Measurements from ENCODE around the gene PRRT1. TPM values are rescaled to one million over a fixed set of nuclear protein-coding genes. Genes with fewer than 3 reads are reported as not detected.

The PRRT1 gene
- total RNA-seq, 4 donors from 2014 or later = 0.49 to 0.81 (median 0.67) TPM; not detected in 1

DNA sequence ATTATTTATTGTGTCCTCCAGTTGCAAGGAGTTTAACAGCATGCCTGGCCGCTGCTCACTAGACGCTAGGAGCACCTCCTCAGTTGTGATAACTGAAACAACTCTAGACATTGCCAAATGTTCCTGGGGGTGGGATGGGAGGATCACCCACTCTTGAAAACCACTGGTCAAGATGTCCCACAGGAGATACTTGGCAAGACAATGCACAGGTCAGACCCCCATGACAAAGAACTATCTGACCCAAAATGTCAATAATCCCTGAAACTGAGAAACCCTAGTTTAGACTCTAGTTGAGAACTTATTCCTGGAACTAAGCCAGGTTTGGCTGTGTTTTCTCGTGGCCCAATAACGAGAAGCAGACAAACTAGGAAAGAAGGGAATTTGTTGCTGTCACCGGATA is 12.1 kb downstream of the PRRT1 start:
- Histone ChIP-seq H3K27me3 (no peaks in the 10 kb centered on the region), H3K4me3 (replicated peaks in 1 of 3) (no peak overlapping the region), H3K4me1 (peaks cover 6 to 14% of the 10 kb centered on the region in 2 donors), H3K9me3 (no peaks in the 10 kb centered on the region), H3K36me3 (no peaks in the 10 kb centered on the region), H3K27ac (no peak overlapping the region)
- no peak for TF ChIP-seq POLR2A (IDR thresholded peaks at IDR 0.05)
- TF ChIP-seq, protein P1, sequence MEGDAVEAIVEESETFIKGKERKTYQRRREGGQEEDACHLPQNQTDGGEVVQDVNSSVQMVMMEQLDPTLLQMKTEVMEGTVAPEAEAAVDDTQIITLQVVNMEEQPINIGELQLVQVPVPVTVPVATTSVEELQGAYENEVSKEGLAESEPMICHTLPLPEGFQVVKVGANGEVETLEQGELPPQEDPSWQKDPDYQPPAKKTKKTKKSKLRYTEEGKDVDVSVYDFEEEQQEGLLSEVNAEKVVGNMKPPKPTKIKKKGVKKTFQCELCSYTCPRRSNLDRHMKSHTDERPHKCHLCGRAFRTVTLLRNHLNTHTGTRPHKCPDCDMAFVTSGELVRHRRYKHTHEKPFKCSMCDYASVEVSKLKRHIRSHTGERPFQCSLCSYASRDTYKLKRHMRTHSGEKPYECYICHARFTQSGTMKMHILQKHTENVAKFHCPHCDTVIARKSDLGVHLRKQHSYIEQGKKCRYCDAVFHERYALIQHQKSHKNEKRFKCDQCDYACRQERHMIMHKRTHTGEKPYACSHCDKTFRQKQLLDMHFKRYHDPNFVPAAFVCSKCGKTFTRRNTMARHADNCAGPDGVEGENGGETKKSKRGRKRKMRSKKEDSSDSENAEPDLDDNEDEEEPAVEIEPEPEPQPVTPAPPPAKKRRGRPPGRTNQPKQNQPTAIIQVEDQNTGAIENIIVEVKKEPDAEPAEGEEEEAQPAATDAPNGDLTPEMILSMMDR (IDR thresholded peaks at IDR 0.05) = no peak
- peak; percentile 21 to 27 for DNase-seq
- WGBS, 2 donors = 30 to 31% methylated on average over 5 of the region's 5 CpGs
- intact Hi-C loops (cut with DNase I) = no loop called here

DNA sequence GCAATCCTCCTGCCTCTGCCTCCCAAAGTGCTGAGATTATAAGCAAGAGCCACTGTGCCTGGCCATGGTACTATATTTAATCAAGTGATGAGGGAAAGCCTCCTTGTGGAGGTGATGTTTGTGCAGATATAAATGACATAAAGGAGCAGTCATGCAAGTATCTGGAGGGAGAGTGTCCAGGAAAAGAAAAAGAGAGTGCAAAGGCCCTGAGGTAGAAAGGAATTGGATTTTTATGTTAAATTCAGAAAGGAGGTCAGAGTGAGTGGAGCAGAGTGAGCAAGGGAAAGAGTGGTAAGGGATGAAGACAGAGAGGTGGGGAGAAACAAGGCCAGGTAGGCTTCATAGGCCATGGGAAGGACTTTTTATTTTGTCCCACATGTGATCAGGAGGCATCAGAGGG is 14.3 kb downstream of the PRRT1 start:
- intact Hi-C loops (cut with DNase I) = no loop called here
- no peaks in the 10 kb centered on the region for H3K27me3 ChIP-seq

DNA sequence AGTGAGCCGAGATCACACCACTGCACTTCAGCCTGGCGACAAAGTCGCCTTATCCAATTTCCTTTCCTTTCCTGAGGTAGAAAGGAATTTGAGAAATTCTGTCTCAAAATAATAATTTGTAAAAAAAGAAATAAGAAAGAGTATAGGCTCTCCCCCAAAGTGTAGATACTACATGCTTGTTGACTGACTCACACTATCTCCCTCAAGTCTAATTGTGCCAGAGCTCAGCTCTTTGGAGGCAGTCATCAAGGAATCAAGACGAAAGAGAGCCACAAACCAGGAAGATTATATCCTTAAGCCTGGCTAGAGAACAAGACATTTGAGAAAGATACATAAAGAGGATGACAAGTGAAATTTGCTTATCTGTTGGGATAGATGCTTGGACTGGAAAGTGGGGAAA is 18.0 kb downstream of the PRRT1 start:
- Histone ChIP-seq H3K36me3 (no peaks in the 10 kb centered on the region), H3K9me3 (no peaks in the 10 kb centered on the region), H3K4me3 (replicated peaks in 1 of 3) (no peak overlapping the region), H3K4me1 (peaks cover 13 to 26% of the 10 kb centered on the region in 2 donors), H3K27me3 (no peaks in the 10 kb centered on the region), H3K27ac (no peak overlapping the region)
- WGBS, 2 donors = 86 to 89% methylated on average over 4 of the region's 4 CpGs
- TF ChIP-seq, protein P1 (IDR thresholded peaks at IDR 0.05) = no peak
- TF ChIP-seq POLR2A (IDR thresholded peaks at IDR 0.05) = no peak
- DNase-seq = no peak
- intact Hi-C loops (cut with DNase I) = no loop called here

More for the DNA sequence above, 14.3 kb downstream of the PRRT1 start:
- H3K36me3 ChIP-seq = no peaks in the 10 kb centered on the region
- H3K27ac ChIP-seq = no peak overlapping the region
- no peaks in the 10 kb centered on the region for H3K9me3 ChIP-seq
- H3K4me3 ChIP-seq (replicated peaks in 1 of 3) = no peak overlapping the region
- TF ChIP-seq POLR2A (IDR thresholded peaks at IDR 0.05) = no peak
- TF ChIP-seq, protein P1 (IDR thresholded peaks at IDR 0.05) = no peak
- H3K4me1 ChIP-seq = peaks cover 6 to 14% of the 10 kb centered on the region in 2 donors
- DNase-seq = no peak

DNA sequence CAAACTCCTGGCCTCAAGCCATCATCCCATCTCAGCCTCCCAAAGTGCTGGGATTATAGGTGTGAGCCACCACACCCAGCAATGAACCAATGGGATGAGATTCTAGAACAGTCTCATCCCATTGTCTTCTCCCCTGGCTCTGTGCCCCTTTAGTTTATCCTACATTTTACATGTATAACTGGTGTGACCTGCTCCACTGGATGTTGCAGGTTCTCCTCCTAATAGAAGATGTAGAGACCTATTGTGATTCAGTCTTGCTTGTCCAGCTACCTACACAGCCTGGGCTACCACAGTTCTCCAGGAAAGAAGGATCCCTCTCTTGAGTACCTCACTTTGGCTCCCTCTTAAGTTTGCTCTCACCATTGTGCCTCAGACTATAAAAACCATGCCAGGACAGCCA is 19.6 kb downstream of the PRRT1 start:
- intact Hi-C loops (cut with DNase I) = no loop called here
- H3K36me3 ChIP-seq = no peaks in the 10 kb centered on the region
- DNase-seq = no peak
- TF ChIP-seq, protein P1 (IDR thresholded peaks at IDR 0.05) = no peak
- no peak for TF ChIP-seq POLR2A (IDR thresholded peaks at IDR 0.05)
- H3K27ac ChIP-seq = no peak overlapping the region
- H3K9me3 ChIP-seq = no peaks in the 10 kb centered on the region
- no peaks in the 10 kb centered on the region for H3K27me3 ChIP-seq
- H3K4me1 ChIP-seq = peaks cover 24 to 33% of the 10 kb centered on the region in 2 donors
- no peak overlapping the region for H3K4me3 ChIP-seq (replicated peaks in 1 of 3)

DNA sequence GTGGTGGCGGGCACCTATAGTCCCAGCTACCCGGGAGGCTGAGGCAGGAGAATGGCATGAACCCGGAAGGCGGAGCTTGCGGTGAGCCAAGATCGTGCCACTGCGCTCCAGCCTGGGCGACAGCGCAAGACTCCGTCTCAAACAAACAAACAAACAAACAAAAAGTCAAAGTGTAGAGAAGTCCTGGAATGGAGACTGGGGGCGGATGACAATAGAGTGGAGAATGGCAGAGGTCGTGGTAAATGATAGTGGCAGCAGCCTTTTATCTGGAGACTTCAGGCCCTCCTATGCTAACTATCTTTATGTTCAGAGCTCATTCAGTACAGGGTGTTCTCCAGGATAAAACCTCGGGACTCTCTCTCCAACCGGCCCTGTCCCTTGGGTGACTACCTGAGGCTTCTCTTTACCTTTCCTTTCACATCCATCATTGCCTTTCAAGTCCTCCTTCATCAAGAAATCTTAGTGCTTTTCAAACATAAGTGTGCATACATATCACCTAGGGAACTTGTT is 20.2 kb downstream of the PRRT1 start:
- H3K36me3 ChIP-seq = no peaks in the 10 kb centered on the region
- H3K27ac ChIP-seq = no peak overlapping the region
- no peaks in the 10 kb centered on the region for H3K9me3 ChIP-seq
- no peak for DNase-seq
- intact Hi-C loops (cut with DNase I) = no loop called here
- no peak for TF ChIP-seq POLR2A (IDR thresholded peaks at IDR 0.05)
- TF ChIP-seq, protein P1 (IDR thresholded peaks at IDR 0.05) = no peak
- H3K4me3 ChIP-seq (replicated peaks in 1 of 3) = no peak overlapping the region
- H3K27me3 ChIP-seq = no peaks in the 10 kb centered on the region
- WGBS, 2 donors = 89 to 93% methylated on average over 14 of the region's 14 CpGs
- peaks cover 27 to 33% of the 10 kb centered on the region in 2 donors for H3K4me1 ChIP-seq

All from thyroid gland (tissue), 4 donors.